Activated naive CD4-positive, alpha-beta T cell treated with anti-CD3 and anti-CD28 coated beads for 36 hours (primary cell): Measurements from ENCODE around the gene ALDH5A1. TPM values are rescaled to one million over a fixed set of nuclear protein-coding genes. Genes with fewer than 3 reads are reported as not detected.

Experiments
- CTCF ChIA-PET: fragments of 350-600 bp; sonication (Branson Sonifier 250); formaldehyde crosslinking; loops from one replicate; lab custom pipeline; 2021; ENCODE audit warnings: antibody characterized with exemption; lab: Charles Lee
- DNase-seq: peaks from one replicate; pipeline ENCODE4 v3.0.0-alpha.2; 2020
- H3K27ac Mint-ChIP-seq: one replicate; pipeline ENCODE4 v1.8.0; 2021; ENCODE audit warnings: mild to moderate bottlenecking, mixed read lengths
- H3K27me3 Mint-ChIP-seq: one replicate; pipeline ENCODE4 v1.8.0; 2021; ENCODE audit warnings: low read depth, mixed read lengths
- H3K36me3 Mint-ChIP-seq: one replicate; pipeline ENCODE4 v1.8.0; 2021; ENCODE audit warnings: low read depth, mixed read lengths
- H3K4me1 Mint-ChIP-seq: one replicate; pipeline ENCODE4 v1.8.0; 2021; ENCODE audit warnings: low read depth, mixed read lengths
- H3K4me3 Mint-ChIP-seq: one replicate; pipeline ENCODE4 v1.8.0; 2021; ENCODE audit warnings: mild to moderate bottlenecking, moderate library complexity, mixed read lengths
- H3K9me3 Mint-ChIP-seq: one replicate; pipeline ENCODE4 v1.8.0; 2021; ENCODE audit warnings: mixed read lengths
- intact Hi-C: fragments of 100-400 bp; cut with micrococcal nuclease; formaldehyde crosslinking; loops from one replicate; pipeline ENCODE4 v1.15.1; 2023
- total RNA-seq, 2 experiments: library from RNA; stranded (reverse); gene quantifications; one replicate each; pipeline ENCODE4 v1.2.3, GENCODE V29; 2021

ALDH5A1 gene
- total RNA-seq, 2 experiments from 2014 or later, result 15.8 to 16.8 TPM

GRCh38 chr6:24537771-24538385, 43.1 kb downstream of the ALDH5A1 start:
- no peaks in the 10 kb centered on the region for H3K27me3 Mint-ChIP-seq
- no peak for DNase-seq
- H3K9me3 Mint-ChIP-seq, result no peaks in the 10 kb centered on the region
- H3K4me3 Mint-ChIP-seq, result no peak overlapping the region
- H3K27ac Mint-ChIP-seq, result no peak overlapping the region
- intact Hi-C loops, result no loop called here
- no peaks in the 10 kb centered on the region for H3K4me1 Mint-ChIP-seq
- peaks cover 2% of the 10 kb centered on the region for H3K36me3 Mint-ChIP-seq
- CTCF ChIA-PET, result no interaction called here

- Mint-ChIP-seq H3K36me3 (no peaks in the 10 kb centered on the region), H3K27me3 (no peaks in the 10 kb centered on the region), H3K4me1 (no peaks in the 10 kb centered on the region), H3K4me3 (no peak overlapping the region), H3K27ac (no peak overlapping the region), H3K9me3 (no peaks in the 10 kb centered on the region)
- CTCF ChIA-PET, result interaction anchor here (0.6 kb wide), 1 partner anchor 126 kb away, joined by 4 read pairs; no protein-coding TSS in a partner anchor
- intact Hi-C loops, result no loop called here
- DNase-seq, result no peak
These were observed 44.6 kb downstream of the ALDH5A1 start for GRCh38 chr6:24539416-24539815.

- no peaks in the 10 kb centered on the region for H3K27me3 Mint-ChIP-seq
- no peak for DNase-seq
- H3K27ac Mint-ChIP-seq, result no peak overlapping the region
- CTCF ChIA-PET, result no interaction called here
- intact Hi-C loops, result no loop called here
- no peaks in the 10 kb centered on the region for H3K9me3 Mint-ChIP-seq
- no peaks in the 10 kb centered on the region for H3K4me1 Mint-ChIP-seq
- no peak overlapping the region for H3K4me3 Mint-ChIP-seq
- H3K36me3 Mint-ChIP-seq, result no peaks in the 10 kb centered on the region
These were observed 45.4 kb downstream of the ALDH5A1 start for GRCh38 chr6:24540197-24540596.

GRCh38 chr6:24543683-24544082, 48.9 kb downstream of the ALDH5A1 start:
- DNase-seq, result no peak
- no peaks in the 10 kb centered on the region for H3K9me3 Mint-ChIP-seq
- CTCF ChIA-PET, result interaction anchor here (0.7 to 0.8 kb wide), 2 partner anchors 12 to 22 kb away, joined by 3 to 4 read pairs; no protein-coding TSS in a partner anchor
- H3K4me1 Mint-ChIP-seq, result peaks cover 8% of the 10 kb centered on the region
- intact Hi-C loops, result no loop called here
- H3K4me3 Mint-ChIP-seq, result no peak overlapping the region
- H3K27me3 Mint-ChIP-seq, result peaks cover 5% of the 10 kb centered on the region
- H3K36me3 Mint-ChIP-seq, result no peaks in the 10 kb centered on the region
- no peak overlapping the region for H3K27ac Mint-ChIP-seq

GRCh38 chr6:24545183-24545582, 50.4 kb downstream of the ALDH5A1 start:
- no peaks in the 10 kb centered on the region for H3K36me3 Mint-ChIP-seq
- no peaks in the 10 kb centered on the region for H3K9me3 Mint-ChIP-seq
- intact Hi-C loops, result no loop called here
- peaks cover 8% of the 10 kb centered on the region for H3K4me1 Mint-ChIP-seq
- H3K27ac Mint-ChIP-seq, result no peak overlapping the region
- no peak for DNase-seq
- H3K4me3 Mint-ChIP-seq, result no peak overlapping the region
- H3K27me3 Mint-ChIP-seq, result peaks cover 5% of the 10 kb centered on the region
- CTCF ChIA-PET, result no interaction called here

GRCh38 chr6:24545691-24546090, 50.9 kb downstream of the ALDH5A1 start:
- H3K9me3 Mint-ChIP-seq, result no peaks in the 10 kb centered on the region
- CTCF ChIA-PET, result no interaction called here
- peaks cover 5% of the 10 kb centered on the region for H3K27me3 Mint-ChIP-seq
- H3K4me3 Mint-ChIP-seq, result no peak overlapping the region
- H3K27ac Mint-ChIP-seq, result no peak overlapping the region
- H3K36me3 Mint-ChIP-seq, result no peaks in the 10 kb centered on the region
- H3K4me1 Mint-ChIP-seq, result peaks cover 8% of the 10 kb centered on the region
- no peak for DNase-seq
- intact Hi-C loops, result no loop called here

GRCh38 chr6:24546439-24546838, 51.7 kb downstream of the ALDH5A1 start:
- intact Hi-C loops, result no loop called here
- H3K36me3 Mint-ChIP-seq, result no peaks in the 10 kb centered on the region
- H3K27ac Mint-ChIP-seq, result no peak overlapping the region
- peaks cover 8% of the 10 kb centered on the region for H3K4me1 Mint-ChIP-seq
- H3K4me3 Mint-ChIP-seq, result no peak overlapping the region
- DNase-seq, result no peak
- no peaks in the 10 kb centered on the region for H3K9me3 Mint-ChIP-seq
- CTCF ChIA-PET, result interaction anchor here (0.6 to 2.6 kb wide), 4 partner anchors 34 to 189 kb away, joined by 4 to 16 read pairs (median 5); partner anchors contain the start of genes ALDH5A1 and DCDC2
- peaks cover 5% of the 10 kb centered on the region for H3K27me3 Mint-ChIP-seq

GRCh38 chr6:24547243-24547642, 52.5 kb downstream of the ALDH5A1 start:
- intact Hi-C loops, result loop anchor here (1.0 kb wide), 3 partner anchors 34 to 219 kb away; no protein-coding TSS in a partner anchor
- H3K36me3 Mint-ChIP-seq, result no peaks in the 10 kb centered on the region
- H3K27me3 Mint-ChIP-seq, result peaks cover 5% of the 10 kb centered on the region
- H3K4me3 Mint-ChIP-seq, result no peak overlapping the region
- H3K4me1 Mint-ChIP-seq, result peaks cover 8% of the 10 kb centered on the region
- no peak overlapping the region for H3K27ac Mint-ChIP-seq
- peak; percentile 81 for DNase-seq
- no peaks in the 10 kb centered on the region for H3K9me3 Mint-ChIP-seq
- CTCF ChIA-PET, result interaction anchor here (0.9 to 2.6 kb wide), 8 partner anchors 12 to 220 kb away, joined by 3 to 16 read pairs (median 4); partner anchors contain the start of gene ALDH5A1

GRCh38 chr6:24549158-24549557, 54.4 kb downstream of the ALDH5A1 start:
- intact Hi-C loops, result no loop called here
- Mint-ChIP-seq H3K27ac (no peak overlapping the region), H3K36me3 (no peaks in the 10 kb centered on the region), H3K4me3 (no peak overlapping the region), H3K4me1 (peaks cover 8% of the 10 kb centered on the region), H3K27me3 (peaks cover 5% of the 10 kb centered on the region), H3K9me3 (no peaks in the 10 kb centered on the region)
- no peak for DNase-seq
- CTCF ChIA-PET, result no interaction called here

GRCh38 chr6:24549674-24550353, 55.0 kb downstream of the ALDH5A1 start:
- intact Hi-C loops, result no loop called here
- Mint-ChIP-seq H3K4me3 (no peak overlapping the region), H3K36me3 (no peaks in the 10 kb centered on the region), H3K9me3 (no peaks in the 10 kb centered on the region), H3K27ac (no peak overlapping the region), H3K4me1 (peaks cover 8% of the 10 kb centered on the region), H3K27me3 (peaks cover 5% of the 10 kb centered on the region)
- DNase-seq, result no peak
- CTCF ChIA-PET, result interaction anchor here (0.7 kb wide), 1 partner anchor 63 kb away, joined by 3 read pairs; no protein-coding TSS in a partner anchor

- no peak for DNase-seq
- CTCF ChIA-PET, result interaction anchor here (0.9 to 1.3 kb wide), 4 partner anchors 27 to 106 kb away, joined by 3 to 4 read pairs (median 4); no protein-coding TSS in a partner anchor
- intact Hi-C loops, result no loop called here
- Mint-ChIP-seq H3K36me3 (no peaks in the 10 kb centered on the region), H3K9me3 (no peaks in the 10 kb centered on the region), H3K27ac (no peak overlapping the region), H3K4me3 (no peak overlapping the region), H3K27me3 (peaks cover 5% of the 10 kb centered on the region), H3K4me1 (peaks cover 8% of the 10 kb centered on the region)
These were observed 56.4 kb downstream of the ALDH5A1 start for GRCh38 chr6:24551139-24551538.

GRCh38 chr6:24554474-24554873, 59.7 kb downstream of the ALDH5A1 start:
- no peak for DNase-seq
- no peaks in the 10 kb centered on the region for H3K9me3 Mint-ChIP-seq
- H3K27ac Mint-ChIP-seq, result no peak overlapping the region
- no peaks in the 10 kb centered on the region for H3K27me3 Mint-ChIP-seq
- no peak overlapping the region for H3K4me3 Mint-ChIP-seq
- intact Hi-C loops, result no loop called here
- CTCF ChIA-PET, result interaction anchor here (1.2 kb wide), 1 partner anchor 29 kb away, joined by 4 read pairs; no protein-coding TSS in a partner anchor
- no peaks in the 10 kb centered on the region for H3K4me1 Mint-ChIP-seq
- no peaks in the 10 kb centered on the region for H3K36me3 Mint-ChIP-seq
